ENCODE data around the gene GREB1.

The GREB1 gene

GRCh38 chr2:11581797-11582611 lies 48.2 kb downstream of the GREB1 start:
- no peak for DNase-seq

GRCh38 chr2:11582612-11582861 lies 48.7 kb downstream of the GREB1 start:
- no peak for DNase-seq

GRCh38 chr2:11582862-11583752 lies 49.3 kb downstream of the GREB1 start:
- peak; percentile 59 for DNase-seq

- DNase-seq: peak; percentile 97
Measured at GRCh38 chr2:11583840-11584524, 50.1 kb downstream of the GREB1 start.

GRCh38 chr2:11584525-11585056 lies 50.7 kb downstream of the GREB1 start:
- no peak for DNase-seq

- no peak for DNase-seq
Measured at GRCh38 chr2:11585071-11585470, 51.2 kb downstream of the GREB1 start.

GRCh38 chr2:11588228-11589110 lies 54.6 kb downstream of the GREB1 start:
- DNase-seq: no peak

- no peak for DNase-seq
Measured at GRCh38 chr2:11589316-11589940, 55.6 kb downstream of the GREB1 start.

GRCh38 chr2:11590193-11590592 lies 56.3 kb downstream of the GREB1 start:
- DNase-seq: no peak

- no peak for DNase-seq
Measured at GRCh38 chr2:11591091-11591490, 57.2 kb downstream of the GREB1 start.

GRCh38 chr2:11592671-11593574 lies 59.1 kb downstream of the GREB1 start:
- no peak for DNase-seq

- no peak for DNase-seq
Measured at GRCh38 chr2:11596801-11597200, 63.0 kb downstream of the GREB1 start.

GRCh38 chr2:11597538-11598225 lies 63.8 kb downstream of the GREB1 start:
- DNase-seq: no peak

- DNase-seq: no peak
Measured at GRCh38 chr2:11598228-11598731, 64.4 kb downstream of the GREB1 start.

- no peak for DNase-seq
Measured at GRCh38 chr2:11602563-11603204, 68.8 kb downstream of the GREB1 start.

- no peak for DNase-seq
Measured at GRCh38 chr2:11610624-11611242, 76.9 kb downstream of the GREB1 start.

- DNase-seq: no peak
Measured at GRCh38 chr2:11611251-11611650, 77.4 kb downstream of the GREB1 start.

- DNase-seq: no peak
Measured at GRCh38 chr2:11612553-11613215, 78.8 kb downstream of the GREB1 start.

Data from fibroblast of upper back skin (primary cell).